ENCODE results near the gene TBC1D1. TPM values are rescaled to one million over a fixed set of nuclear protein-coding genes. Genes with fewer than 3 reads are reported as not detected.

TBC1D1 gene
- polyA plus RNA-seq, 6 donors from 2014 or later: 44.3 to 89.6 (median 62.5) TPM

DNA sequence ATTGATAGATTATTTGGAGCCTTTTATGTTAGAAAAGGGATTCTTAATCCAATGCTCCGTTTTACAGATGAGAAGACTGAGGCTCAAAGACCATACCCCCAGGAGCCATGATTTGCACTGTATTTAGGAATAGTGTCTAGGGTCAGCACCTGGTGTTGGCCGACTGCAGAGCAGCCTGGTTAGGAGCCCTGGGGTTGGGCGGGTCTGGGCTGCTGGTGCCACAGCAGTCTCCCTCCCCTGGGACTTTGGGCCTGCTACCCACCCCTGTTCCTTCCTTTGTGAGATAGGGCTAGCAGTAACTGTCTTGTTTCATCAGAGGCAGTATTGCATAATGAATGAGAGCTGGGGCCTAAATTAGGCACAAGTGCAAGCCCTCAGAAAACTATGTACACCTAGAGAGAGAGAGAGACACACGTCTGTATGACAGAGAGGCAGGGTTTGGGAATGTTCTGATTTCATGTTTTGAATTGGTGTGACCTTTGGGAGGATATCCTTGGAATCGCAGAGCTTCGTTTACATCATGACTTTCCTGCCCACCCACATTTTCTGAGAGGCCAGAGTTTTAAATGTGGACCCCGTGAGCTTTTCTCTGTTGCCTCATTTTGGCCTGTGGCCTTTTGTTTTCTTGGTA lies 181.0 kb downstream of the TBC1D1 start:
- Mint-ChIP-seq H3K36me3 (peaks cover 15 to 34% of the 10 kb centered on the region in 2 donors), H3K27me3 (no peaks in the 10 kb centered on the region), H3K4me3 (peak overlapping the region in 1 of 8 donors; percentile 51), H3K9me3 (no peaks in the 10 kb centered on the region), H3K27ac (peak overlapping the region in 4 of 6 donors; percentile 19 to 66 (median 40)), H3K4me1 (peaks cover 13 to 63% (median 51%) of the 10 kb centered on the region in 3 donors)
- peak in 1 of 2 donors; percentile 21 for ATAC-seq (ENCODE audit: low read depth in 2 of 2)
- DNase-seq: no peak

DNA sequence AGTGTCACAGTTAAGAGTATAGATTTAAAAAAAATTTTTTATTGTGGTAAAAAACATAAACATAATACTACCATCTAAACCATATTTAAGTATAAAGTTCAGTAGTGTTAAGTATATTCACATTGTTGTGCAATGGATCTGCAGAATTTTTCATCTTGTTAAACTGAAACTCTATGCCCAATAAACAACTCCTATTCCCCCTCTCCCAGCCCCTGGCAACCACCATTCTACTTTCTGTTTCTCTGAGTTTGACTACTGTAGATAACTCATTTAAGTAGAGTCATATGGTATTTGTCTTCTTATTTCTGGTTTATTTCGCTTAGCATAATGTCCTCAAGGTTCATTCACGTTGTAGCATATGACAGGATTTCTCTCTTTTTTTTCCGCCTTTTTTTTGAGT lies 181.7 kb downstream of the TBC1D1 start:
- Mint-ChIP-seq H3K36me3 (peaks cover 15 to 33% of the 10 kb centered on the region in 2 donors), H3K4me3 (no peak overlapping the region), H3K4me1 (peaks cover 13 to 61% (median 46%) of the 10 kb centered on the region in 3 donors), H3K27ac (peak overlapping the region in 3 of 6 donors; percentile 2 to 77 (median 69)), H3K27me3 (no peaks in the 10 kb centered on the region), H3K9me3 (no peaks in the 10 kb centered on the region)
- no peak for ATAC-seq (ENCODE audit: low read depth in 2 of 2)
- no peak for DNase-seq

DNA sequence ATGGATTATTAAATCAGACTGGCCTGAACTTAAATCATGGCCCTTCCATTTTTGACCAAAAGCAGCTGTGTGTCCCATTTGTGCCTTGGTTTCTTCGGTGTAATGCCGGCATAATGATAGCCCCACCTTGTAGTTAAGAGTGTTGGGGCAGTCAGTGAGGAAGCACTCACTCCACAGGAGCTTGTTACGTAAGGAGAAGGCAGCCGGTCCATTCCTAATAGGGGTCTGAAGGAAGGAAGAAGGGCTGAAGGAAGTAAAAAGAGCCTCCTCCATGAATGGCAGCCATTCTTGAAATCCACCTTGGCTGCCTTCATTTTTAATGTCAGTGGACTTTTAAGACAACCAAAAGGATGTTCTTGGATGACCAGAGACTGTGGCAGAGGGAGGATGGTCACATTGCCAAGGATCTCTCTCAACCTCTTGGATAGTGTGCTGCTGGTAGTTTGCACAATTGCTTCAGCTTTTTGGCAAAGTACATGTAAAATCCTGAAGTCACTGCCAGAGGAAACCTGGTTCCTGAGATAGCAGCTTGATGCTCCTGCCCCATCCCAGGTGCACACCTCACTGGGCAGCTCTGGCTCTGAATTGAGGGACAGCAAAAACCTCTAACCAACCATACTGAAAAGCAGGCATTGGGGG lies 182.8 kb downstream of the TBC1D1 start:
- no peaks in the 10 kb centered on the region for H3K27me3 Mint-ChIP-seq
- H3K27ac Mint-ChIP-seq: peak overlapping the region in 1 of 6 donors; percentile 26
- DNase-seq: no peak
- H3K36me3 Mint-ChIP-seq: peaks cover 7 to 26% of the 10 kb centered on the region in 2 donors
- H3K4me3 Mint-ChIP-seq: no peak overlapping the region
- H3K4me1 Mint-ChIP-seq: peaks cover 17 to 60% (median 48%) of the 10 kb centered on the region in 3 donors
- no peak for ATAC-seq (ENCODE audit: low read depth in 2 of 2)
- no peaks in the 10 kb centered on the region for H3K9me3 Mint-ChIP-seq

DNA sequence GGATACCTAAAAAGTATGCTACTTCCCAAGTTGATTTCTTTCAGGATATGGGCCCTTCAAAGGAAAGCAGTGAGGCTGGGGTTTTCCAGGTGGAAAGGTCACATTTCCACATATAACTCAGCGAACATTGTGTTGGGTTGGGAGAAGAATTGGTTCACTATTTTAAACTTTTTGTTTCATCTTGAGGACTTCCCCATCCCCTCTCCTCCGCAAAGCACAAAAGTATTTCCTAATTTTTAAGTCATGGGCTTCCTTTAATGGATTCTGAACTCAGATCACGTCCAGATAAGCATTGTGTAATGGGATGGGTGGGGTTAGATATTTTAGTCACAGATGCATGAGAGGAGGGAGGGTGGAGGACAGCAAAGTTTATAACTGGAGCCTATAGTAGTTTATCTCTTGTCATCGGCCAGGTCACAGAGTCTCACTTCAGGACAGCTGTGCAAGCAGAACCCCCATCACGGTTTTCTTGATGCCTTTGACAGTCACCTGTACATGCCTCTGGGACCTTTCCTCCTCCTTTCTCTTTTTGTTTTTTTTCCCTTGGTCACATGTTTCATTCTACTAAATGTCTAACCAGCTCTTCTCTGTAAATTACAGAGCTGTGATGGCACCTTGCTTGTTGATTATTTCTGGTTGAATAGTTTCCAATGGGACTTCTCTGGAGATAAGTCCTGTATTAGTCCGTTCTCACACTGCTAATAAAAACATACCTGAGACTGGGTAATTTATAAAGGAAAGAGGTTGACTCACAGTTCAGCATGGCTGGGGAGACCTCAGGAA lies 184.7 kb downstream of the TBC1D1 start:
- ATAC-seq (ENCODE audit: low read depth in 2 of 2) (no peak), DNase-seq (no peak)
- peak overlapping the region in 4 of 6 donors; percentile 12 to 81 (median 56) for H3K27ac Mint-ChIP-seq
- H3K9me3 Mint-ChIP-seq: no peaks in the 10 kb centered on the region
- H3K27me3 Mint-ChIP-seq: no peaks in the 10 kb centered on the region
- peaks cover 20 to 55% (median 51%) of the 10 kb centered on the region in 3 donors for H3K4me1 Mint-ChIP-seq
- peaks cover 7 to 26% of the 10 kb centered on the region in 2 donors for H3K36me3 Mint-ChIP-seq
- no peak overlapping the region for H3K4me3 Mint-ChIP-seq

DNA sequence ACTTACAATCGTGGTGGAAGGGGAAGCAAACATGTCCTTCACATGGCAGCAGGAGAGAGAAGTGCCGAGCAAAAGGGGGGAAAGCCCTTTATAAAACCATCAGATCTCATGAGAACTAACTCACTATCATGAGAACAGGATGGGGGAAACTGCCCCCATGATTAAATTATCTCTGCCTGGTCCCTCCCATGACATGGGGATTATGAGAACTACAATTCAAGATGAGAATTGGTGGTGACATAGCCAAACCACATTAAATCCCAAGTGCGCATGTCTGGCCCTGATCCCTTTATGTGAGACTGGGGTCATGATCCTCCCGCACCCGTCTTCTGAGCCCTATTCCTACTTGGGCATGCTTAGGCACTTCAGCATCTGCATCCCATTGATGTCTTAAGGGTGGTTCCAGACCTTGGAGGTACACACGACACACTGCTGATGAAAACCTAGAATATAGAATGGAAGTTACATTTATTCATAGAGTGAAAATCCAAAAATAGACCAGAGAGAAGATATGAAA lies 185.3 kb downstream of the TBC1D1 start:
- H3K4me1 Mint-ChIP-seq: peaks cover 27 to 50% (median 49%) of the 10 kb centered on the region in 3 donors
- H3K27ac Mint-ChIP-seq: peak overlapping the region in 2 of 6 donors; percentile 12 to 81

DNA sequence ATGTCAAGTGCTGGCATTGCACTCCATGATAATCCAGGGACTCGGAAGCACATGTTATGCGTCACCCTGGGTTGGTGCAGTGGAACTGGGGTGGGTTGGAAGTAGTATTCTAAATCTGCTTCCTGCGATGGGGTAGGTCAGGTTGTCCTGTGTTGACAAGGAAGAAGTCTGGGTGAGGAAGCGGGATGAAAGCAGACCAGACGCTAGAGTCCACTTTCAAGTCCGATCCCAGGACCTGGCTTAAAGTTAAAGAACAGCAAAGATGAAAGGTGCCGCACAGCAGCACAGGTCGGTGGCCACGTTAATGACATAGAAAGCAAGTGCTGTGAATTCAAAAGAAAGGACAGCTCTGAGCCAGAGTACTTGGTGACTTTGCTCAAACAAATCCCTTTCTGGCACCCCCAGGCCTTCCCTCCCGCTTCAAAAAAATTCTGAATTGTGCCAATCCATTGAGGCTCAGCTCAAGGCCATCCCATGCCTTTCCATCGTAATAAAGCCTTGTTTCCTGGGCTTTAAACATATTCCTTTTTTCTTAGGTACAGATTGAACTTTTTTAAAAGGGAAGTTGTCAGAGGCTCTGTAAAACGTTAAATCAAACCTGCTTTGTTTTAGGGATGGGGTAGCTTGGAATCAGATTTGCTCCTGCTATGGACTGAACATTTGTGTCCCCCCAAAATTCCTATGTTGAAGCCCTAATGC lies 187.1 kb downstream of the TBC1D1 start:
- Mint-ChIP-seq H3K4me3 (no peak overlapping the region), H3K36me3 (peaks cover 10 to 34% of the 10 kb centered on the region in 2 donors), H3K27me3 (no peaks in the 10 kb centered on the region), H3K4me1 (peaks cover 24 to 41% (median 40%) of the 10 kb centered on the region in 3 donors), H3K9me3 (no peaks in the 10 kb centered on the region), H3K27ac (peak overlapping the region; percentile 18 to 92 (median 72))
- ATAC-seq (ENCODE audit: low read depth in 2 of 2): no peak
- no peak for DNase-seq

More for the DNA sequence above, 185.3 kb downstream of the TBC1D1 start:
- H3K36me3 Mint-ChIP-seq: peaks cover 7 to 26% of the 10 kb centered on the region in 2 donors
- H3K4me3 Mint-ChIP-seq: no peak overlapping the region
- DNase-seq (no peak), ATAC-seq (ENCODE audit: low read depth in 2 of 2) (no peak)
- H3K9me3 Mint-ChIP-seq: no peaks in the 10 kb centered on the region
- no peaks in the 10 kb centered on the region for H3K27me3 Mint-ChIP-seq

DNA sequence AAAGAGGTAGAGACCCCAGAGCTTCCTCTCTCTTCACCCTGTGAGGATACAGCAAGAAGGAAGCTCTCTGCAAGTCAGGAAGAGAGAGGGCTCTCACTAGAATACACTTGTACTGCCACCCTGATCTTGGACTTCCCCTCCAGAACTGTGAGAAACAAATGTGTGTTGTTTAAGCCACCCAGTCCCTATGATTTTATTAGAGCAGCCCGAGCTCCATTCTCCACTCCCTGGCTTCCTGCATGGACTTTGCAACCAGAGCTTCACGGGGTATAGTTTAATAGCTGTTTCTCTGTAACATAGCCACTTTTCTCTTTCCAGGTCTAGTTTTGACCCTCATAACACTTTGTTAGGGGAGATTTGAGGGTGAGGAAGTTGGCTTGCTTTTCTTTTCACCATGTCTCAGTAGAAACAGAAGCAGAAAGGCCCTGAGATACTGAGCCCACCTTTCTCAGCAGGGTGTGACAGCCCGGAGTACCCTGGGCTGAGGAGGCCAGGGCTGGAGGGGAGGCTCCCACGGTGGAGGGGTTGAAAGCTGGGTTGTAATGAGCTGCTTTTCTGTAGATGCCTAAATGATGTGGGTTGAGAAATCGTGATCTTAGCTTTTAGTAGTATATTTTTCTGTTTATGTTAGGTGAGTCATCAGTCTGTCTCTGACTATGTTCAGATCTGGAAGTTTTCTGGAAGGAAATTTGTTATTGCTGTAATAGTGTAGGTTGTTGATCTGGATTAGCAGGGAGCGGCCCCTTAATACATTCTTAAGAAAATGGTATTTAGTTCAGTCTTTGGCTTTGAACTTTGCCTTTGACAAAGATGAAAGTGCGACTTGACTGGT lies 187.9 kb downstream of the TBC1D1 start:
- Mint-ChIP-seq H3K4me3 (peak overlapping the region in 1 of 8 donors; percentile 1), H3K4me1 (peaks cover 26 to 42% (median 41%) of the 10 kb centered on the region in 3 donors), H3K36me3 (peaks cover 11 to 29% of the 10 kb centered on the region in 2 donors), H3K9me3 (no peaks in the 10 kb centered on the region), H3K27ac (peak overlapping the region; percentile 39 to 92 (median 78)), H3K27me3 (no peaks in the 10 kb centered on the region)
- peak in 1 of 2 donors; percentile 37 for ATAC-seq (ENCODE audit: low read depth in 2 of 2)
- DNase-seq: no peak

DNA sequence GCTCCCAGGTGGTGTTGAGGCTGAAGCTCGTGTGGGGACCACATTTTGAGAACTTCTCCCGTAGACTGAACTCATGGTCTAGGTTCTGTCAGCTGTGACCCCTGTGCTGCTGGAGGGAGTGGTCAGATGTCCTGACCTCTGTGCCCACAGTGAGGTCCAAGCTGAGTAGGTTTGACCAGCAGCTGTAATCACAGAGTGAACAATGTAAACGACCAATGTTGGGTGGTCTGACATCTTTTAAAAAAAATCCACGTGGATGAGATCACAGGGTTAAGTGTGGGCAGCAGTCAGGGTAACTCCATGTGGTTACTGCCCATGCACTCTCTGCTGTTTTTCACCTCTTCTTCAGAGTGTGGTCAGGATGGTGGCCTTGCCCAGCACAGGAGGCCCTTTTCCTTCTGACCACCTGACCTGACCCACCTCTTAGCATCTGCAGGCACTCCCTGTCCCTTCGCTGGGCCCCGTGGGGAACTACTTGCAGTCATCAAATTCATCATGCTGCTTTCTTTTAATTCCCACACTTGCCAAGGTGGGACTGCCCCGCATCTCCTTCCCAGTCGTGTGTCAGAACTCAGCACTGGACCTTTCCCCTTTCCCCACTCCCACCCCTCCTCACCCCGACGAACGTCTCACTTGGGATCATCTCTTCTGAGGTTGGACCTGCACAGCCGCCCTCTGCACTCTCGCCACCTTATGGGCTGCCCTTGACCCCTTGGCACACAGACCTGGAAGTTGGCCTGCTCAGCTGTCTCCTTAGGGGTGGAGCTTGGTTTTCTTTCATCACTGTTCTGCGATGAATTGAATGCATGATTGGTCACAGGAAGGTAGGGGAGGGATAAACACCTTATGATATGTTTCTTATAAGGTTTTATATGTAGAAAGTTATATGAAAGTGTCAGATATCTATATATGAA lies 189.4 kb downstream of the TBC1D1 start:
- H3K27me3 Mint-ChIP-seq: no peaks in the 10 kb centered on the region
- H3K9me3 Mint-ChIP-seq: no peaks in the 10 kb centered on the region
- peaks cover 11 to 27% of the 10 kb centered on the region in 2 donors for H3K36me3 Mint-ChIP-seq
- no peak for DNase-seq
- H3K4me3 Mint-ChIP-seq: peak overlapping the region in 1 of 8 donors; percentile 34
- H3K4me1 Mint-ChIP-seq: peaks cover 26 to 35% (median 34%) of the 10 kb centered on the region in 3 donors
- no peak for ATAC-seq (ENCODE audit: low read depth in 2 of 2)
- H3K27ac Mint-ChIP-seq: peak overlapping the region in 3 of 6 donors; percentile 60 to 95 (median 90)

DNA sequence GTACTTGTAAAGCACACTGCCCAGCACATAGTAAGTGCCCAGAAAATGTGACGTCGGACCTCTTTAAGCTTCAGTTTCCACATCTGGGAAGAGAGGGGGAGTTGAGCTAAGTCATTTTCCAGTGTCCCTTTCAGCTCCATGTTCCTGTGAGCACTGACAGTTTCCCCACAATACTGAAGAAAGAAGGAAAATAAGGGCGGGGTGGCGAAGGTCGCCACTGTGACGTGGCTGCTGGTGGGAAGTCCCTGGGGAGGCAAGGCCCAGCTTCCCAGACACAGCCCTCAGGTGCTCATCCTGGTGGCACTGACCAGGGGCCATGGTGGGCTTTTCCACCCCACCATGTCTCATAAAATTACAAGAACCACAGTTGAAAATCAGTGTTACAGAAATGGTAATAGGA lies 191.1 kb downstream of the TBC1D1 start:
- peaks cover 11 to 20% of the 10 kb centered on the region in 2 donors for H3K36me3 Mint-ChIP-seq
- peaks cover 25 to 32% (median 26%) of the 10 kb centered on the region in 3 donors for H3K4me1 Mint-ChIP-seq

DNA sequence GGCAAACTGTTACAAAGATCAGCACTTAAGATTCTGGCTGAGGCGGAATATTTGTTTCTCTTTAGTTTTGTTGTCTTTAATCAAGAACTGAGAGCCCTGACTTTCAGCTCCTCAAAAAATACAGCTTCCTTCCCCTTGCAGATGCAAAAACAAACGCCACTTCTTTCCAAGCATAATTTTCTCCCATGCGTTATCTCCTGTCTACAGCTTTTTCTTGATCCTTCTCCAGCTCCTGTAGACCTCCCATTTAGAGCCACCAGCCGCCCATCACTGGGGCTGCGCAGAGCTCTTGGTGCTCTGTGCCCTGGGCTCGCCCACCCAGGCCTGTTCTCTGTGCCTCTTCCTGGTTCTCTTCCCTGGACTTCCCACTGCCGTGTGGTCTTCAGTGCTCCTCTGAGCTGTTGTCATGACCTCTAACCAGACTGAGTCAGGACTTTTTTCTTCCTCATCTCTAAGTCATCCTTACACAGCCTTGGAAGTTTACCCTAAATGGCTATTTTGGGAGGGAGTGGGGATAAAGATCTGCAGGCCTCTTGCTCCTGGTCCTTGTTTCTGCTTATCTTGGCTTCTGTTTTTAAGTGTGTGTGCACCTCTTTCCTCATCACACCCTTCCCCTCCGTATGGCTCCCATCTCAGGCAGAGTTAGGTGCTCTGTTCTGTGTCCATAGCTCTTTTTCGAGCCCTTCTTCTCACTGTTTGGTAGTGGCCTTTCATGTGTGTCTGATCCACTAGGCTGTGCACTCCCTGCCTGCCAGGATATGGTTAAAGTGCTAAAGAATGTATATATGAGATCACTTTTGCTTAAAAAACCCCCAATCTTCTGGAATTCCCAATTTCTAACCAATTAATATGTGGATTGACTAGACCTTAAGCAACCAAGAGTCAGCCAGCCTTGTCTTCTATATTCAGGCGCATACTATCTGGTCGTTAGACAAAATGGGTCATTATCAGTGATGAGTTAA lies 191.8 kb downstream of the TBC1D1 start:
- Mint-ChIP-seq H3K4me1 (peaks cover 22 to 28% (median 26%) of the 10 kb centered on the region in 3 donors), H3K9me3 (no peaks in the 10 kb centered on the region), H3K27ac (peak overlapping the region in 3 of 6 donors; percentile 47 to 66 (median 56)), H3K4me3 (peak overlapping the region in 1 of 8 donors; percentile 4), H3K36me3 (peaks cover 11 to 22% of the 10 kb centered on the region in 2 donors), H3K27me3 (no peaks in the 10 kb centered on the region)
- no peak for DNase-seq
- no peak for ATAC-seq (ENCODE audit: low read depth in 2 of 2)

More for the DNA sequence above, 191.1 kb downstream of the TBC1D1 start:
- Mint-ChIP-seq H3K27ac (peak overlapping the region in 3 of 6 donors; percentile 12 to 60 (median 56)), H3K4me3 (peak overlapping the region in 1 of 8 donors; percentile 35), H3K9me3 (no peaks in the 10 kb centered on the region), H3K27me3 (no peaks in the 10 kb centered on the region)
- no peak for DNase-seq
- no peak for ATAC-seq (ENCODE audit: low read depth in 2 of 2)

Measured in naive B cell (primary cell).